Activated naive CD4-positive, alpha-beta T cell treated with anti-CD3 and anti-CD28 coated beads, Interleukin-2, amount 10 ng/mL, durations not matched to agents 7 days and 5 days (primary cell): Measurements from ENCODE around the gene MLX.
"Not testable (repeated sequence)": the region's sequence is repeated elsewhere in the genome, so short reads cannot be mapped to it uniquely, and the experiment has no call there.

Experiments
- CTCF ChIA-PET: fragments of 350-600 bp; sonication (Branson Sonifier 250); formaldehyde crosslinking; loops from one replicate; lab custom pipeline; 2021; ENCODE audit warnings: antibody characterized with exemption; lab: Charles Lee
- DNase-seq: peaks from one replicate; pipeline ENCODE4 v3.0.0-alpha.2; 2020
- H3K27ac Mint-ChIP-seq: one replicate; pipeline ENCODE4 v1.8.0; 2021; ENCODE audit warnings: mild to moderate bottlenecking, moderate library complexity, mixed read lengths
- H3K27me3 Mint-ChIP-seq: one replicate; pipeline ENCODE4 v1.8.0; 2021; ENCODE audit warnings: mild to moderate bottlenecking, mixed read lengths
- H3K36me3 Mint-ChIP-seq: one replicate; pipeline ENCODE4 v1.8.0; 2021; ENCODE audit warnings: mixed read lengths
- H3K4me1 Mint-ChIP-seq: one replicate; pipeline ENCODE4 v1.8.0; 2021; ENCODE audit warnings: mixed read lengths
- H3K4me3 Mint-ChIP-seq: one replicate; pipeline ENCODE4 v1.8.0; 2021; ENCODE audit warnings: mild to moderate bottlenecking, moderate library complexity, mixed read lengths
- H3K9me3 Mint-ChIP-seq: one replicate; pipeline ENCODE4 v1.8.0; 2021; ENCODE audit warnings: mixed read lengths

The MLX gene

GRCh38 chr17:42554250-42555121, 12.4 kb upstream of the MLX start:
- peaks cover 36% of the 10 kb centered on the region for H3K4me1 Mint-ChIP-seq
- CTCF ChIA-PET = interaction anchor here (0.8 to 1.0 kb wide), 2 partner anchors 13 to 24 kb away, joined by 3 read pairs; no protein-coding TSS in a partner anchor
- H3K36me3 Mint-ChIP-seq = peaks cover 2% of the 10 kb centered on the region
- H3K27me3 Mint-ChIP-seq = no peaks in the 10 kb centered on the region
- H3K4me3 Mint-ChIP-seq = peak overlapping the region; percentile 90
- H3K27ac Mint-ChIP-seq = peak overlapping the region; percentile 93
- H3K9me3 Mint-ChIP-seq = no peaks in the 10 kb centered on the region
- peak; percentile 88 for DNase-seq

- no peak for DNase-seq
- H3K4me1 Mint-ChIP-seq = peaks cover 39% of the 10 kb centered on the region
- H3K9me3 Mint-ChIP-seq = no peaks in the 10 kb centered on the region
- peaks cover 4% of the 10 kb centered on the region for H3K36me3 Mint-ChIP-seq
- H3K4me3 Mint-ChIP-seq = peak overlapping the region; percentile 90
- H3K27ac Mint-ChIP-seq = peak overlapping the region; percentile 93
- H3K27me3 Mint-ChIP-seq = no peaks in the 10 kb centered on the region
- CTCF ChIA-PET = interaction anchor here (0.8 to 1.0 kb wide), 2 partner anchors 14 to 23 kb away, joined by 3 read pairs; no protein-coding TSS in a partner anchor
Observed at GRCh38 chr17:42555122-42555622, 11.7 kb upstream of the MLX start.

GRCh38 chr17:42555961-42556617, 10.8 kb upstream of the MLX start:
- DNase-seq, H3K36me3 Mint-ChIP-seq, H3K9me3 Mint-ChIP-seq, CTCF ChIA-PET, H3K27me3 Mint-ChIP-seq, H3K27ac Mint-ChIP-seq: not testable (repeated sequence)
- H3K4me3 Mint-ChIP-seq = peak overlapping the region; percentile 90
- H3K4me1 Mint-ChIP-seq = peaks cover 42% of the 10 kb centered on the region

- Mint-ChIP-seq H3K9me3 (no peaks in the 10 kb centered on the region), H3K27me3 (peaks cover 12% of the 10 kb centered on the region), H3K27ac (no peak overlapping the region), H3K4me3 (no peak overlapping the region), H3K36me3 (peaks cover 11% of the 10 kb centered on the region), H3K4me1 (peaks cover 55% of the 10 kb centered on the region)
- no peak for DNase-seq
- CTCF ChIA-PET = interaction anchor here (1.1 kb wide), 1 partner anchor 19 kb away, joined by 3 read pairs; no protein-coding TSS in a partner anchor
Observed at GRCh38 chr17:42559075-42559474, 7.8 kb upstream of the MLX start.

- no peak overlapping the region for H3K4me3 Mint-ChIP-seq
- no peak overlapping the region for H3K27ac Mint-ChIP-seq
- CTCF ChIA-PET = no interaction called here
- H3K27me3 Mint-ChIP-seq = peaks cover 12% of the 10 kb centered on the region
- peaks cover 55% of the 10 kb centered on the region for H3K4me1 Mint-ChIP-seq
- no peak for DNase-seq
- no peaks in the 10 kb centered on the region for H3K9me3 Mint-ChIP-seq
- H3K36me3 Mint-ChIP-seq = peaks cover 18% of the 10 kb centered on the region
Observed at GRCh38 chr17:42560246-42560645, 6.7 kb upstream of the MLX start.

GRCh38 chr17:42561897-42562387, 5.0 kb upstream of the MLX start, which contains the start of gene COASY:
Gene COASY (plus strand): TSS chr17:42562148. CDS start chr17:42562623, 475 bp downstream.
- Mint-ChIP-seq H3K27me3 (peaks cover 12% of the 10 kb centered on the region), H3K9me3 (no peaks in the 10 kb centered on the region), H3K36me3 (peaks cover 23% of the 10 kb centered on the region), H3K27ac (peak within 1 kb of the TSS; percentile 93), H3K4me1 (peaks cover 52% of the 10 kb centered on the region), H3K4me3 (peak within 1 kb of the TSS; percentile 88)
- DNase-seq = peak; percentile 95
- CTCF ChIA-PET = no interaction called here

GRCh38 chr17:42562388-42563142, 4.3 kb upstream of the MLX start:
- CTCF ChIA-PET = interaction anchor here (1.2 kb wide), 1 partner anchor 15 kb away, joined by 4 read pairs; the partner anchor contains the start of gene PSMC3IP
- H3K36me3 Mint-ChIP-seq = peaks cover 25% of the 10 kb centered on the region
- peak overlapping the region; percentile 93 for H3K27ac Mint-ChIP-seq
- no peaks in the 10 kb centered on the region for H3K9me3 Mint-ChIP-seq
- H3K4me3 Mint-ChIP-seq = peak overlapping the region; percentile 88
- H3K27me3 Mint-ChIP-seq = peaks cover 12% of the 10 kb centered on the region
- peaks cover 50% of the 10 kb centered on the region for H3K4me1 Mint-ChIP-seq
- no peak for DNase-seq

- H3K4me1 Mint-ChIP-seq = peaks cover 54% of the 10 kb centered on the region
- H3K27me3 Mint-ChIP-seq = peaks cover 12% of the 10 kb centered on the region
- H3K9me3 Mint-ChIP-seq = no peaks in the 10 kb centered on the region
- peak overlapping the region; percentile 88 for H3K4me3 Mint-ChIP-seq
- DNase-seq = no peak
- peak overlapping the region; percentile 93 for H3K27ac Mint-ChIP-seq
- CTCF ChIA-PET = interaction anchor here (1.2 kb wide), 1 partner anchor 15 kb away, joined by 4 read pairs; the partner anchor contains the start of gene PSMC3IP
- H3K36me3 Mint-ChIP-seq = peaks cover 29% of the 10 kb centered on the region
Observed at GRCh38 chr17:42563143-42563509, 3.8 kb upstream of the MLX start.

GRCh38 chr17:42563543-42563942, 3.4 kb upstream of the MLX start:
- H3K9me3 Mint-ChIP-seq = no peaks in the 10 kb centered on the region
- peak overlapping the region; percentile 43 for H3K27ac Mint-ChIP-seq
- peaks cover 54% of the 10 kb centered on the region for H3K4me1 Mint-ChIP-seq
- CTCF ChIA-PET = interaction anchor here (1.2 to 1.3 kb wide), 2 partner anchors 14 to 15 kb away, joined by 3 to 4 read pairs; partner anchors contain the start of gene PSMC3IP
- peaks cover 12% of the 10 kb centered on the region for H3K27me3 Mint-ChIP-seq
- H3K4me3 Mint-ChIP-seq = peak overlapping the region; percentile 88
- peaks cover 31% of the 10 kb centered on the region for H3K36me3 Mint-ChIP-seq
- no peak for DNase-seq

- peak overlapping the region; percentile 88 for H3K4me3 Mint-ChIP-seq
- no peaks in the 10 kb centered on the region for H3K9me3 Mint-ChIP-seq
- H3K36me3 Mint-ChIP-seq = peaks cover 34% of the 10 kb centered on the region
- no peak for DNase-seq
- H3K4me1 Mint-ChIP-seq = peaks cover 57% of the 10 kb centered on the region
- CTCF ChIA-PET = interaction anchor here (1.2 to 1.3 kb wide), 2 partner anchors 14 to 15 kb away, joined by 3 to 4 read pairs; partner anchors contain the start of gene PSMC3IP
- peaks cover 12% of the 10 kb centered on the region for H3K27me3 Mint-ChIP-seq
- peak overlapping the region; percentile 43 for H3K27ac Mint-ChIP-seq
Observed at GRCh38 chr17:42563950-42564349, 3.0 kb upstream of the MLX start.

GRCh38 chr17:42564815-42565522, 1.9 kb upstream of the MLX start:
- CTCF ChIA-PET = interaction anchor here (1.3 kb wide), 1 partner anchor 16 kb away, joined by 3 read pairs; no protein-coding TSS in a partner anchor
- peaks cover 65% of the 10 kb centered on the region for H3K4me1 Mint-ChIP-seq
- H3K9me3 Mint-ChIP-seq = no peaks in the 10 kb centered on the region
- peaks cover 12% of the 10 kb centered on the region for H3K27me3 Mint-ChIP-seq
- H3K27ac Mint-ChIP-seq = no peak overlapping the region
- H3K4me3 Mint-ChIP-seq = no peak overlapping the region
- H3K36me3 Mint-ChIP-seq = peaks cover 42% of the 10 kb centered on the region
- DNase-seq = no peak

- DNase-seq = no peak
- peak overlapping the region; percentile 95 for H3K27ac Mint-ChIP-seq
- H3K27me3 Mint-ChIP-seq = peaks cover 12% of the 10 kb centered on the region
- peak overlapping the region; percentile 93 for H3K4me3 Mint-ChIP-seq
- H3K36me3 Mint-ChIP-seq = peaks cover 49% of the 10 kb centered on the region
- CTCF ChIA-PET = interaction anchor here (1.0 kb wide), 1 partner anchor 13 kb away, joined by 3 read pairs; no protein-coding TSS in a partner anchor
- peaks cover 62% of the 10 kb centered on the region for H3K4me1 Mint-ChIP-seq
- no peaks in the 10 kb centered on the region for H3K9me3 Mint-ChIP-seq
Observed at GRCh38 chr17:42565523-42566214, 1.2 kb upstream of the MLX start.
